HG03135 (cell line): ENCODE results near the gene CFAP77.

Experiments used
- ATAC-seq: cut with Tn5 transposase; IDR thresholded peaks from one replicate; pipeline ENCODE4 v1.9.1; 2021; ENCODE audit warnings: mild to moderate bottlenecking, moderate library complexity; ENCODE audit not compliant: unreplicated experiment

CFAP77 gene

GRCh38 chr9:132572921-132573320, 162.9 kb downstream of the CFAP77 start:
- no peak for ATAC-seq

GRCh38 chr9:132575005-132575609, 165.1 kb downstream of the CFAP77 start:
- ATAC-seq = no peak

- ATAC-seq = no peak
Measured at GRCh38 chr9:132575811-132576210, 165.8 kb downstream of the CFAP77 start.

GRCh38 chr9:132577119-132577518, 167.1 kb downstream of the CFAP77 start:
- no peak for ATAC-seq

GRCh38 chr9:132578367-132578932, 168.4 kb downstream of the CFAP77 start:
- no peak for ATAC-seq

- no peak for ATAC-seq
Measured at GRCh38 chr9:132579427-132579798, 169.4 kb downstream of the CFAP77 start.

GRCh38 chr9:132582276-132582785, 172.3 kb downstream of the CFAP77 start, which contains the start of gene BARHL1:
Gene BARHL1, plus strand, starts transcription at chr9:132582606. Its CDS starts 192 bp downstream, at chr9:132582798.
- ATAC-seq = no peak

GRCh38 chr9:132582786-132583583, 173.0 kb downstream of the CFAP77 start:
- no peak for ATAC-seq

- ATAC-seq = no peak
Measured at GRCh38 chr9:132583584-132584304, 173.7 kb downstream of the CFAP77 start.

GRCh38 chr9:132584601-132585560, 174.9 kb downstream of the CFAP77 start:
- no peak for ATAC-seq

- no peak for ATAC-seq
Measured at GRCh38 chr9:132585954-132586829, 176.2 kb downstream of the CFAP77 start.

- ATAC-seq = no peak
Measured at GRCh38 chr9:132586830-132587591, 177.0 kb downstream of the CFAP77 start.

- no peak for ATAC-seq
Measured at GRCh38 chr9:132587592-132587955, 177.6 kb downstream of the CFAP77 start.

- no peak for ATAC-seq
Measured at GRCh38 chr9:132588098-132588497, 178.1 kb downstream of the CFAP77 start.

- ATAC-seq = no peak
Measured at GRCh38 chr9:132588501-132589147, 178.6 kb downstream of the CFAP77 start.

- no peak for ATAC-seq
Measured at GRCh38 chr9:132589148-132590036, 179.4 kb downstream of the CFAP77 start.

GRCh38 chr9:132590037-132590317, 180.0 kb downstream of the CFAP77 start:
- ATAC-seq = no peak
